Lower leg skin (tissue), 3 donors: ENCODE measurements around the gene CSPG5.

Source experiments
- CTCF ChIP-seq, 3 donors: fragments of 450-650 bp; IDR thresholded peaks; one replicate each; pipeline ENCODE4 v1.5.1; 2016; ENCODE audit warnings: antibody characterized with exemption in 3 of 3, mild to moderate bottlenecking in 3 of 3, moderate library complexity in 2 of 3
- POLR2A ChIP-seq, 2 donors: fragments of 450-650 bp; IDR thresholded peaks; one replicate each; pipeline ENCODE4 v1.6.1; 2016 to 2017; ENCODE audit warnings: antibody characterized with exemption in 2 of 2, mild to moderate bottlenecking in 1 of 2, moderate library complexity in 1 of 2

GRCh38 chr3:47565734-47566550 lies 12.7 kb downstream of the CSPG5 start:
- no peak for TF ChIP-seq CTCF (IDR thresholded peaks at IDR 0.05)
- TF ChIP-seq POLR2A (IDR thresholded peaks at IDR 0.05): no peak
